GM21447 (cell line): ENCODE results near the gene RANBP17.

ENCODE experiments used
- ATAC-seq: cut with Tn5 transposase; IDR thresholded peaks from one replicate; pipeline ENCODE4 v1.9.1; 2021; ENCODE audit not compliant: unreplicated experiment

The RANBP17 gene

DNA sequence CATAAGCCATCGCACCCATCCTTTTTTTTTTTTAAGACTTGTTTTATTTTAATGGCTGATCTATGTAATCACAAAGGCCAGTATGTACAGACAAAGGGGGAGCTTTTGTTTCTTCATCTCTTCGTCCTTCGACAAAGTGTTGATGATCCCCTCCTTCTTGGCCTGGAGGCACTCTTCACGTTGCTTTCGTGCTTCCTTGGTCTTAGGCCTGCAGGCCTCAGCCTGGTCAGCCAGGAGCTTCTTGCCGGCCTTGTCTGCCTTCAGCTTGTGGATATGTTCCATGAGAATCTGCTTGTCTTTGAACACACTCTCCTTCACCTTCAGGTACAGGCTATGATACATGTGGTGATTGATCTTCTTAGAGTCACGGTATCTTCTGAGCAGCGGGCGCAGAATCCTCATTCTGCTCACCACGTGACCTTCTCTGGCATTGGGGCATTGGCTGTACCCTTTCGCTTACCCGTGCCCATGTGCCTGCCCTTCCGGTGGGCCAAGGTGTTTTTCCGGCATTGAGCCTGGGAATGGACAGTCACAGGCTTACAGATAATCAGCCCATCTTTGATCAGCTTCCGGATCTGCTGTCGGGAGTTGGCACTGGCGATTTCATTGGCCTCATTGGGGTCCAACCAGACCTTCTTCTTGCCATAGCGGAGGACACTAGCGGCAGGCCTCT, 483.3 kb downstream of the RANBP17 start:
- no peak for ATAC-seq
